BLaER1 (cell line): ENCODE measurements around the gene VPS26B.
A peak's percentile ranks its signal among the peaks of the same experiment; 100 is the strongest.

Experiments
- H3K27ac ChIP-seq: shearing (Covaris generic); formaldehyde crosslinking; 2 replicates; pipeline ENCODE4 v1.8.1; 2022
- H3K27me3 ChIP-seq: shearing (Covaris generic); formaldehyde crosslinking; 2 replicates; pipeline ENCODE4 v1.8.1; 2022
- H3K36me3 ChIP-seq: shearing (Covaris generic); formaldehyde crosslinking; 2 replicates; pipeline ENCODE4 v1.8.1; 2022
- H3K4me1 ChIP-seq: shearing (Covaris generic); formaldehyde crosslinking; 2 replicates; pipeline ENCODE4 v1.8.1; 2022
- H3K4me2 ChIP-seq: shearing (Covaris generic); formaldehyde crosslinking; 2 replicates; pipeline ENCODE4 v1.8.1; 2022
- H3K4me3 ChIP-seq: shearing (Covaris generic); formaldehyde crosslinking; 2 replicates; pipeline ENCODE4 v1.8.1; 2022
- H3K9ac ChIP-seq: shearing (Covaris generic); formaldehyde crosslinking; 2 replicates; pipeline ENCODE4 v1.8.1; 2022
- H3K9me3 ChIP-seq: shearing (Covaris generic); formaldehyde crosslinking; 2 replicates; pipeline ENCODE4 v1.8.1; 2022
- H4K20me1 ChIP-seq: shearing (Covaris generic); formaldehyde crosslinking; 2 replicates; pipeline ENCODE4 v1.8.1; 2022
- Cebpa-rat ChIP-seq: shearing (Covaris generic); IDR thresholded peaks from 2 replicates; pipeline ENCODE4 v1.8.1; 2022

The VPS26B gene

DNA sequence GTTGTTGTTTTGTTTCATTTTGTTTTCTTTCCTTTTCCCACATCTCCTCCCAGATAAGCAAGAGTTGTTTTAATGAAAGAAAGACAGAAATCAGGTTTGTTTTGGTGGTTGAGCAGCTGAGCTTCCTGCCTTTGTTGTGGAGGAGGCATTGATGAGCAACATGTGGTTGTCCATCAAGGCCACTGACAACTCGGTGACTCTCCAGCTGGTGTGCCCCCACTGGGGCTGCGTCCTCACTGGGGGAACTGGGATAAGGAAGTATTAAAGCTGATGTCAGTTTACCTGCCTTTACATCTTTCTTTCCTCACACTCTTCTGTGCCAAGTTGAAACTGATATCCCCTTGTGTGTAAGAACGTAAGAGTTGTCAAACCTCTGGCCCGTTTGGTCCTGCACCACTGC, 5.9 kb downstream of the VPS26B start:
- peak overlapping the region; percentile 97 for H3K4me2 ChIP-seq
- TF ChIP-seq Cebpa-rat, result no peak
- peaks cover 97% of the 10 kb centered on the region for H3K4me1 ChIP-seq
- no peaks in the 10 kb centered on the region for H3K9me3 ChIP-seq
- H3K4me3 ChIP-seq, result peak overlapping the region; percentile 43
- H3K27me3 ChIP-seq, result peaks cover 23% of the 10 kb centered on the region
- no peak overlapping the region for H3K9ac ChIP-seq
- no peak overlapping the region for H3K27ac ChIP-seq
- H4K20me1 ChIP-seq, result peaks cover 100% of the 10 kb centered on the region
- peaks cover 12% of the 10 kb centered on the region for H3K36me3 ChIP-seq

DNA sequence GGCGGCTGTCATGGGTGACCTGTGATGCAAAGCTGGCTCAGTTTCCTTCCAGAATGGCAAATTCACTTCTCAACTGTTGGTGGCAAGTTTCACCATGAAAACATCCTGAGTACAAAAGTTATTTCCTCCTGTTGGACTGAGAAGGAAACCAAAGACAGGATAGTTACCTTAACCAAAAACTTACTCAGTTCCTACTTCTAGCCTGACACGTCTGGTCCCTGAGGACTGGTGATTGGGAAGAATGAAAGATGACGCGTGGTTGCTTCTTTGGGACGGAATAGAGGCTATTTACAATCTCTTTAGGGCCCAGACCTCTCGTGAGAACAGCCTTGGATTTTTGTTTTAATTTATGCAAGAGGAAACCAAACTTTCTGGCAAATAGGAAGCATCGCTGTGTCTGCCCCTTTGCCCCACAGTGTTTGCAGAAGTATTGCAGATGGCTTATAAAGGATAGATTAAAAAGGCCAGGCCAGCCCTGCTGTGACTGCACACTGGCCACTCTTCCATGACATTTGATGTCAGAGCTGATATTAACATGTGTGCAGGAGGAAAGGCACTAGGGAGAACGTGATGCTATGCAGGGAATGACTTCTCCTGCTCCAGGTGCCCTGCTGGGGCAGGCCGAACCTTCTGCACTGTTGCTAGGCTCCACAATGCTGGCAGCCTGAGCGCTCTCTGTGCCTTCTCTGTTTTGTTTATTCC, 7.6 kb downstream of the VPS26B start:
- Histone ChIP-seq H3K9ac (peak overlapping the region; percentile 34; the same call in 1 of the 2 replicates), H3K27ac (peak overlapping the region; percentile 51), H3K4me3 (peak overlapping the region; percentile 43; the same call in 1 of the 2 replicates), H3K36me3 (peaks cover 27% of the 10 kb centered on the region), H3K9me3 (no peaks in the 10 kb centered on the region), H3K4me1 (peaks cover 81% of the 10 kb centered on the region), H4K20me1 (peaks cover 97% of the 10 kb centered on the region), H3K27me3 (peaks cover 6% of the 10 kb centered on the region; the same call in 1 of the 2 replicates), H3K4me2 (peak overlapping the region; percentile 97)
- no peak for TF ChIP-seq Cebpa-rat

DNA sequence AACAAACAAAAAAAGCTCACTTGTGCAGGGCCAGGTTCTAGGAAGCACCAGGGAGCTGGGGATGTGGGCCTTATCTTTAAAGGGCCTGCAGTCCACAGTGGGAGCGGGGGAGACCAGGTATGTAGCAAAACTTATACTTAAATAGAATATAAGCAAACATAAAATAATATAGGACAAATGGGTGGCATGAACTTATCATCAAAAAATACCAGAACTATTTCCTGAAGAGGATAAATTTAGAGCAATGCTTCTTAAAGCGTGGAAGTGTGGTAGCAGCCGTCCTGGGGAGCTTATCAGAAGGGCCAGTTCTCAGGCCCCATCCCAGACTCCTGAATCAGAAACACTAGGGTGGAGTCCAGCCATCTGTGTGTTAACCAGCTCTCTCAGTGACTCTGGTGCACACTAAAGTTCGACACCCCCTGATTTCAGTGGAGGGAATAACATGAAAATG, 9.3 kb downstream of the VPS26B start:
- Histone ChIP-seq H3K36me3 (peaks cover 42% of the 10 kb centered on the region), H3K4me1 (peaks cover 81% of the 10 kb centered on the region), H3K4me3 (no peak overlapping the region), H4K20me1 (peaks cover 93% of the 10 kb centered on the region), H3K27me3 (no peaks in the 10 kb centered on the region), H3K9me3 (no peaks in the 10 kb centered on the region), H3K27ac (no peak overlapping the region), H3K9ac (no peak overlapping the region; the same call in 1 of the 2 replicates), H3K4me2 (peak overlapping the region; percentile 97)
- TF ChIP-seq Cebpa-rat, result no peak

DNA sequence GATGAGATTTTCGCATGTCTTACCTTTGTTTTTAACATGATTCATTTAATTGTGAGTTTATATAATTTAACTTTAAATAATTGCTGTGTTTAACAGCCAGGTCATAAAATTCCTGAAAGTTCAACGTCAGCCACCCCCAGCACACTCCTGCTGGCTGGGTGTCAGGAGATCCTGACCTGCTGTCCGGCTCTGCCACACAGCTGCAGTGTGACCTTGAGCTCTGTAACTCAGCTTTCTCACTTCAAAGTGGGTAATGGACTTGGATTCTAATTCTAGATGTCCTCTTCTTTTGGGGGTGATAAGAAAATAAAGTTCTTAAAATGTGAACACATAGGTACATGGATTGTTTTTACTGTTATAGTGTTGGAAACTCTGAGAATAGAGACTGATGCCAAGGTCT, 10.9 kb downstream of the VPS26B start:
- no peaks in the 10 kb centered on the region for H3K27me3 ChIP-seq
- TF ChIP-seq Cebpa-rat, result no peak

DNA sequence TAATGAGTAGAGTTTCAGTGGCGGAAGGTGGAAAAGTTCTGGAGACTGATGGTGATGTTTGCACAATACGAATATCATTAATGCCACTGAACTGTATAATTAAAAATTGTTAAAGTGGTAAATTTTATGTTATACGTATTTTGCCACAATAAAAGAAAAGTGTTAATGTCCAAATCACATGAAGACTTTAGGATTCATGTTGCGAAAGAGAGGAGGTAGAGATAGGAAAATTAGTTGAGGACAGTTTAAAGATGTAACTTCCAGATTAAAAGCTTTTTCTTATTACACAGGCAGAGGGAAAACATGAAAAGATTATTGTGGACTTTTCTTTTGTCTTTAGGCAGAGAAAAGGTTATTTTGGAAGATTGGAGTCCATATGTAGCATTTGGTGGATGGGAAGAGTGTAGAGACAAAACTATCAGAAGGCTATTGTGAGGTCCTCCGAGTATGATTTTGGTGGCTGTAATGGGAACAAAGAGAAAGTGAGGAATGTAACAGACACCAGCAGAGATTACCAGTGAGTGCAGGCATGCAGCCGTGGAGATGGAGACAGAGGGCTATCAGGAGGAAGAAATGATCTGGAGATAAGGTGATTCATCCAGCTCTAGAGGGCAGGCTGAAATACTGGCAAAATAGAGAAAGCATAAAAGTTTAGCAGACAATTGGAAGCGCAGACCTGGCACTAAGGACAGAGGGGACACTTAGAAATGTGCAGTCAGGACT, 12.5 kb downstream of the VPS26B start:
- peaks cover 6% of the 10 kb centered on the region; the same call in 1 of the 2 replicates for H3K27me3 ChIP-seq
- no peak for TF ChIP-seq Cebpa-rat
- no peaks in the 10 kb centered on the region for H3K9me3 ChIP-seq
- H3K9ac ChIP-seq, result no peak overlapping the region
- peaks cover 67% of the 10 kb centered on the region for H3K36me3 ChIP-seq
- peaks cover 73% of the 10 kb centered on the region for H3K4me1 ChIP-seq
- H4K20me1 ChIP-seq, result peaks cover 87% of the 10 kb centered on the region
- no peak overlapping the region for H3K4me3 ChIP-seq
- peak overlapping the region; percentile 33 for H3K4me2 ChIP-seq
- no peak overlapping the region for H3K27ac ChIP-seq

More for the DNA sequence above, 10.9 kb downstream of the VPS26B start:
- no peak overlapping the region for H3K4me3 ChIP-seq
- H3K36me3 ChIP-seq, result peaks cover 59% of the 10 kb centered on the region
- no peak overlapping the region for H3K4me2 ChIP-seq
- H3K9me3 ChIP-seq, result no peaks in the 10 kb centered on the region
- H4K20me1 ChIP-seq, result peaks cover 92% of the 10 kb centered on the region
- peaks cover 78% of the 10 kb centered on the region for H3K4me1 ChIP-seq
- no peak overlapping the region for H3K27ac ChIP-seq
- no peak overlapping the region for H3K9ac ChIP-seq

DNA sequence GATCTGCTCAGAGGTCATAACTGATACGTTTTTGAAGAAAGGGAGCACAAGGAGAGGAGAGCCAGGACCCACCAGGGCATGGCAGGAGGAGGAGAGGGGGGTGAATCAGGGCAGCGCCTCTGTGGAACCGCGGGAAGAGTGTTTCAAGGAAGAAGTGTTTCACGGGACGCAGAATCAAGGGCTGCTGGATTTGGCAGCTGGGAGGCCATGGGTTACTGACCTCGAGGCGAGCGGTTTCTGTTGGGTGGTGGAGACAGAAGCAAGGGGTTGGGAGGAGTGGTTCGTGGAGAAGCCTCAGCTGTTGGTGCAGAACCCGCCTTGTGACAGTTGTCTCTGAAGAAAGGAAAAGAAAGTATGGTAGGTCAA, 13.1 kb downstream of the VPS26B start:
- Histone ChIP-seq H4K20me1 (peaks cover 87% of the 10 kb centered on the region), H3K4me2 (peak overlapping the region; percentile 33), H3K36me3 (peaks cover 67% of the 10 kb centered on the region)

DNA sequence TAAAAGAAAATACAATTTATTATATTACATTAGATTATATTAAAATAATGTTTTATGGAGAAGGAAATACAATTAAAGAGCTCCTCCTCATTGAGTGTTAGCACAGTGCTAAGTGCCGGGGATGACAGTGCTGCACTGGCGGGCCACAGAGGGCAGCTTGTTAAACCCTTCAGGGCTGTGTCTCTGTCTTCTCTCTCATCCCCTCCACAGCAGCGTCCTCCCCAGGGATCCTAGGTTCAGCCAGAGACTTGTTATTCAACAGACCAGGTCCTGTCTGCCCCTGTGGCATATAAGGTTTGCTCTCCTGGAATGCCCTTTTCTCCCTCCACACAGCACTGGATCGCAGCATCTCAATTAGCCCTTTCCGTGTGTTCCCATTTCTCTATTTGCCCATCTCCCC, 14.5 kb downstream of the VPS26B start:
- Histone ChIP-seq H3K9ac (no peak overlapping the region), H3K27me3 (peaks cover 6% of the 10 kb centered on the region; the same call in 1 of the 2 replicates), H3K4me1 (peaks cover 73% of the 10 kb centered on the region), H3K27ac (no peak overlapping the region), H3K36me3 (peaks cover 77% of the 10 kb centered on the region), H4K20me1 (peaks cover 83% of the 10 kb centered on the region), H3K4me2 (no peak overlapping the region), H3K9me3 (no peaks in the 10 kb centered on the region), H3K4me3 (no peak overlapping the region)
- no peak for TF ChIP-seq Cebpa-rat

More for the DNA sequence above, 13.1 kb downstream of the VPS26B start:
- Histone ChIP-seq H3K27ac (no peak overlapping the region), H3K4me1 (peaks cover 73% of the 10 kb centered on the region), H3K4me3 (no peak overlapping the region), H3K9ac (no peak overlapping the region), H3K9me3 (no peaks in the 10 kb centered on the region), H3K27me3 (peaks cover 6% of the 10 kb centered on the region; the same call in 1 of the 2 replicates)
- no peak for TF ChIP-seq Cebpa-rat

DNA sequence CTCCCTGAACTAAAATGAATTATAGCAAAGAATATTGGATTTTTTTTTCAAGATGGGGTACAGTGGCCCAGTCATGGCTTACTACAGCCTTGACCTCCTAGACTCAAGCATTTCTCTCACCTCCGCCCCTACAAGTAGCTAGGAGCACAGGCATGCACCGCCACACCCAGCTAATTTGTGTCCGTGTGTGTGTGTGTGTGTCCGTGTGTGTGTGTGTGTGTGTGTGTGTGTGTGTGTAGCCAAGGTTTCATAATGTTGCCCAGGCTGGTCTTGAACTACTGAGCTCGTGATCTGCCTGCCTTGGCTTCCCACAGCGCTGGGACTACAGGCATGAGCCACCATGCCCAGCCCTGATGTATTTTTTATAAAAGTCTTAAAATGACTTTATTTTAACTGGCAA, 16.1 kb downstream of the VPS26B start:
- H3K36me3 ChIP-seq, result peaks cover 79% of the 10 kb centered on the region

DNA sequence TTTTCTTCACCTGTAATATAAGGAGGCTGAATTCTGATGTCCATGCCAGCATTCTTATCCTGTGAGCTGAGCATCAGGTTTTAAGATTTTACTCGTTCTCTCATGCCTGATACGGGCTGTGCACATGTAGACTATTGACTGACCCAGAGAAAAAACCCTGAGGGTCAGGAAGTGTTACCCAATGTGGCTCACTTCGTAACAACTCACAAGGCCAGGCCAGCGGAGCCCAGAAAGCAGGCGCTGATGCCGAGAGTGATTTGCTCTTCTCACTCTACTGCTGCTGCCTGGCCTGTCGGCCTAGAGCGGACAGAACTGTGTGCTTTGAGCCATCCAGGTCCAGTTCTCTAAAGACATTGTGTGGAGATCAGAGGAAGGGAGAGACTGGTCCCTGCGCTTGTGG, 17.9 kb downstream of the VPS26B start:
- no peak for TF ChIP-seq Cebpa-rat
- H4K20me1 ChIP-seq, result peaks cover 56% of the 10 kb centered on the region
- peaks cover 81% of the 10 kb centered on the region for H3K36me3 ChIP-seq
- no peaks in the 10 kb centered on the region for H3K9me3 ChIP-seq
- no peak overlapping the region for H3K4me3 ChIP-seq
- no peak overlapping the region for H3K9ac ChIP-seq
- H3K27me3 ChIP-seq, result peaks cover 6% of the 10 kb centered on the region; the same call in 1 of the 2 replicates
- H3K4me1 ChIP-seq, result peaks cover 64% of the 10 kb centered on the region
- no peak overlapping the region for H3K27ac ChIP-seq
- H3K4me2 ChIP-seq, result peak overlapping the region; percentile 79

More for the DNA sequence above, 16.1 kb downstream of the VPS26B start:
- Histone ChIP-seq H3K4me1 (peaks cover 68% of the 10 kb centered on the region), H3K9ac (no peak overlapping the region), H3K27ac (no peak overlapping the region), H3K27me3 (peaks cover 6% of the 10 kb centered on the region; the same call in 1 of the 2 replicates), H3K9me3 (no peaks in the 10 kb centered on the region), H4K20me1 (peaks cover 71% of the 10 kb centered on the region), H3K4me3 (no peak overlapping the region), H3K4me2 (no peak overlapping the region)
- no peak for TF ChIP-seq Cebpa-rat

DNA sequence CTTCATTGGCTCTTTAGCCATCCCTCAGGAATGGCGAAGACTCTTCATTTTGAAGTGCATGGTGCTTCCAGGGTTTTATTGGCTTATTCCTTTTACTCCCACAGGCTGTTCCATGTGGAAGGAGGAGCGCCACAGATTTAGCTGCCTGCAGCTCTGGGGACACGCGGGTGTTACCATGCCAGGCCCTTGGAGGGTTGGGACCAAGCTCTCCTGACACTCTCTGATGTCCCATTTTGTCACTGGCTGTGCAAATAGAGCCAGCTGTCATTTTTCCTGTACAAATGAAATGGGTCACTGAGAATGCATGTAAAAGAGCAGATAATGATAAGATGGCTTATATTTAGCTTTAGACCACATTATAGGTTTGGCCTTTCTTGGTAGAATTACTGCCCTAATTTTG, 19.4 kb downstream of the VPS26B start:
- Histone ChIP-seq H3K4me1 (peaks cover 48% of the 10 kb centered on the region), H3K9ac (no peak overlapping the region), H3K9me3 (no peaks in the 10 kb centered on the region), H3K27ac (no peak overlapping the region), H3K27me3 (peaks cover 6% of the 10 kb centered on the region; the same call in 1 of the 2 replicates), H4K20me1 (peaks cover 45% of the 10 kb centered on the region), H3K4me3 (no peak overlapping the region), H3K36me3 (peaks cover 83% of the 10 kb centered on the region), H3K4me2 (peak overlapping the region; percentile 79)
- no peak for TF ChIP-seq Cebpa-rat
